OCI-LY3 (cell line): ENCODE measurements around the gene HEG1.

Experiments
- EZH2phosphoT487 ChIP-seq: fragments of 200-600 bp; shearing (Covaris generic); IDR thresholded peaks from 2 replicates; pipeline ENCODE4 v1.6.1; 2018; ENCODE audit warnings: antibody characterized with exemption, mixed run types, low read depth
- TF ChIP-seq, protein P1 (sequence below): fragments of 200-600, 300-600 bp; sonication (generic); IDR thresholded peaks from 2 replicates; pipeline ENCODE4 v1.5.1; 2014; ENCODE audit warnings: antibody characterized with exemption, low read length, low read depth

DNA sequence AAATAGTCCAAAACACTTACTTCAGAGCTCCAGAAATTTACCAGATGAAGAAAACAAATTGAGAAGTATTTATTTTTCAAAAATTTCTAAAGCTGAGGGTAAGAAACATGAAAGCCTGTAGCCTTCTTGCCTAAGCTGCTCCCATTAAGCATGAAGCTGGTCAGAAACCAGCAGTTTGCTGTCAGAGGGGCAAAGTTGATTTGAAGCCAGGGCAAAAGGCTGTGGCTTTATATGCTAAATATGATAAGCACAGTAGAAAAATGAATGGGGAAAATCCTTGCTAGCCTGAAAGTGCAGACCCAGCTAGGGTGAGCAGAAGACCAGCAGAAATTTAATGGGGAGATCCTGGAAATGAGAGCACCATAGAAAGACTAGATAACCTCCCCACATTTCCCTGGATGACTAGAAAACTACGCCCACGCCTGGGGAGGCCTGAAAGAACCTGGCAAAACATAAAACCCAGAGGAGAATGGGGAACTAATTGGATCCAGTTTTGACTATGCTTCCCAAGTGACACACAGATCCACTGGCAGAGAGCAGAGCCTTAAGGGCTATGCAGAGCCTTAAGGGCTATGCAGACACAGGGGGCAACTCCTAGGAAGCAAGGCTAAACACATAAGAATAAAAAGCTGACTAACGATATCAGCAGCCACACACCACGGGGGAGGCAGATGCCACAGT lies 43.0 kb upstream of the HEG1 start:
- TF ChIP-seq, protein P1, sequence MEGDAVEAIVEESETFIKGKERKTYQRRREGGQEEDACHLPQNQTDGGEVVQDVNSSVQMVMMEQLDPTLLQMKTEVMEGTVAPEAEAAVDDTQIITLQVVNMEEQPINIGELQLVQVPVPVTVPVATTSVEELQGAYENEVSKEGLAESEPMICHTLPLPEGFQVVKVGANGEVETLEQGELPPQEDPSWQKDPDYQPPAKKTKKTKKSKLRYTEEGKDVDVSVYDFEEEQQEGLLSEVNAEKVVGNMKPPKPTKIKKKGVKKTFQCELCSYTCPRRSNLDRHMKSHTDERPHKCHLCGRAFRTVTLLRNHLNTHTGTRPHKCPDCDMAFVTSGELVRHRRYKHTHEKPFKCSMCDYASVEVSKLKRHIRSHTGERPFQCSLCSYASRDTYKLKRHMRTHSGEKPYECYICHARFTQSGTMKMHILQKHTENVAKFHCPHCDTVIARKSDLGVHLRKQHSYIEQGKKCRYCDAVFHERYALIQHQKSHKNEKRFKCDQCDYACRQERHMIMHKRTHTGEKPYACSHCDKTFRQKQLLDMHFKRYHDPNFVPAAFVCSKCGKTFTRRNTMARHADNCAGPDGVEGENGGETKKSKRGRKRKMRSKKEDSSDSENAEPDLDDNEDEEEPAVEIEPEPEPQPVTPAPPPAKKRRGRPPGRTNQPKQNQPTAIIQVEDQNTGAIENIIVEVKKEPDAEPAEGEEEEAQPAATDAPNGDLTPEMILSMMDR: no peak
- TF ChIP-seq EZH2phosphoT487: no peak
